GM19455 (cell line): ENCODE data around the gene PCDHGC5.

Experiments
- ATAC-seq: cut with Tn5 transposase; IDR thresholded peaks from one replicate; pipeline ENCODE4 v1.9.1; 2021; ENCODE audit not compliant: unreplicated experiment

Gene PCDHGC5

GRCh38 chr5:141528291-141528984 lies 39.6 kb downstream of the PCDHGC5 start:
- ATAC-seq, result no peak

GRCh38 chr5:141529002-141529401 lies 40.1 kb downstream of the PCDHGC5 start:
- ATAC-seq, result peak; percentile 33

- peak; percentile 35 for ATAC-seq
These were observed 41.0 kb downstream of the PCDHGC5 start for GRCh38 chr5:141529873-141530272.

- no peak for ATAC-seq
These were observed 43.8 kb downstream of the PCDHGC5 start for GRCh38 chr5:141532726-141533125.

GRCh38 chr5:141533897-141534296 lies 45.0 kb downstream of the PCDHGC5 start:
- no peak for ATAC-seq

GRCh38 chr5:141534492-141535213 lies 45.8 kb downstream of the PCDHGC5 start:
- ATAC-seq, result no peak
